NCI-H2107 treated with DMSO at 0.1 percent for 48 hours (cell line): Measurements from ENCODE around the gene PARD3.
"Not testable (repeated sequence)": the region's sequence is repeated elsewhere in the genome, so short reads cannot be mapped to it uniquely, and the experiment has no call there.

Source experiments
- DNase-seq: peaks from one replicate; lab custom pipeline; 2025; ENCODE audit not compliant: unreplicated experiment; lab: John Stamatoyannopoulos, UW

PARD3 gene

GRCh38 chr10:34768972-34769330, 46.1 kb downstream of the PARD3 start:
- DNase-seq: no peak

- DNase-seq: no peak
Measured at GRCh38 chr10:34768261-34768971, 46.7 kb downstream of the PARD3 start.

- peak; percentile 37 for DNase-seq
Measured at GRCh38 chr10:34766811-34767494, 48.1 kb downstream of the PARD3 start.

GRCh38 chr10:34766266-34766600, 48.9 kb downstream of the PARD3 start:
- DNase-seq: no peak

GRCh38 chr10:34764472-34764946, 50.6 kb downstream of the PARD3 start:
- peak; percentile 78 for DNase-seq

GRCh38 chr10:34762603-34763299, 52.3 kb downstream of the PARD3 start:
- no peak for DNase-seq

- no peak for DNase-seq
Measured at GRCh38 chr10:34762156-34762555, 52.9 kb downstream of the PARD3 start.

- DNase-seq: no peak
Measured at GRCh38 chr10:34761453-34761852, 53.6 kb downstream of the PARD3 start.

- no peak for DNase-seq
Measured at GRCh38 chr10:34760606-34761005, 54.5 kb downstream of the PARD3 start.

GRCh38 chr10:34759837-34760215, 55.3 kb downstream of the PARD3 start:
- no peak for DNase-seq

- no peak for DNase-seq
Measured at GRCh38 chr10:34759161-34759836, 55.8 kb downstream of the PARD3 start.

- no peak for DNase-seq
Measured at GRCh38 chr10:34758447-34758996, 56.6 kb downstream of the PARD3 start.

- DNase-seq: no peak
Measured at GRCh38 chr10:34757933-34758332, 57.2 kb downstream of the PARD3 start.

- not testable (repeated sequence) for DNase-seq
Measured at GRCh38 chr10:34757181-34757580, 57.9 kb downstream of the PARD3 start.

GRCh38 chr10:34756584-34756983, 58.5 kb downstream of the PARD3 start:
- no peak for DNase-seq

GRCh38 chr10:34753014-34753757, 61.9 kb downstream of the PARD3 start:
- DNase-seq: no peak

- no peak for DNase-seq
Measured at GRCh38 chr10:34751272-34751671, 63.8 kb downstream of the PARD3 start.

GRCh38 chr10:34750795-34751194, 64.3 kb downstream of the PARD3 start:
- not testable (repeated sequence) for DNase-seq

GRCh38 chr10:34748767-34749166, 66.3 kb downstream of the PARD3 start:
- no peak for DNase-seq

- no peak for DNase-seq
Measured at GRCh38 chr10:34748357-34748756, 66.7 kb downstream of the PARD3 start.

- DNase-seq: no peak
Measured at GRCh38 chr10:34746094-34746493, 69.0 kb downstream of the PARD3 start.
